Endometrial microvascular endothelial cells (primary cell): Measurements from ENCODE around the gene DUSP28. TPM values are rescaled to one million over a fixed set of nuclear protein-coding genes. Genes with fewer than 3 reads are reported as not detected.
"Not testable (repeated sequence)": the region's sequence is repeated elsewhere in the genome, so short reads cannot be mapped to it uniquely, and the experiment has no call there.

ENCODE experiments used
- in situ Hi-C: cut with HindIII; loops from 2 replicates; pipeline ENCODE4 v1.10.0; 2017; ENCODE audit warnings: low sequenced_read_pairs, low pct_unique_long_range_greater_than_20kb; ENCODE audit errors: inconsistent ontology term
- total RNA-seq: library from RNA; depleted of rRNA; stranded (reverse); fragments of >200 nt; gene quantifications from one replicate; pipeline ENCODE4 v1.2.3, GENCODE V29; 2015; ENCODE audit errors: inconsistent ontology term

Gene DUSP28
- total RNA-seq, 1 donor from 2014 or later, result 2.8 TPM

DNA sequence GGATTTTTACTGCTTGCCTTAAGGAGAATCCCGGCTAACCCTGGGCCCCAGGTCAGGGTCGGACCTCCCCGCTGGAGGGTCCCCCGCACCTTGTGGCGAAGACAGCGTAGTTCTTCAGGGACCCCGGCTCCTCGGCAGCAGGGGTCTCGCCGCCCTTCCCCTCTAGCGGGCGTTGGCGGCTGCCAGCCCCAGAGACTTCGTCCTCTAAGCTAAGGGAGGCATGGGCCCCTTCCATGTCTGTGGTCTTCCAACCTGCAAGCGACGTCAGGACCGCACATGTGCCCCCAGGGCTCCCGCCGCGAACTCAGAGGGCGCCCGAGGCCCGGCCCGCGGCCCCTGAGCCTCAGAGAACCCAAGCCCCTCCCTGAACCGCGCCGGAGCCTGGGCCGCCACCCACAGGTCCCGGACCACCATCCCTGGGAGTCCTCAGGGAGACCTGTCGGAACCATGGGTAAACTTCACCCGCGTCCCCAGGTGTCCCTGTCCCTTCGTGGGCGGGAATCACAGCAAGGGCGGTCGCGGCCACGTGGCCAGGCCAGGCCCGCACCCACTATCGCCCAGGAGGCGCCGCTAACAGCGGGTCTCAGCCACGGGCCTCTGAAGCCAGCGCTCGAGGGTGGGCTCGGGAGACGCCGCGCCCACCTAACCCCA, 2.9 kb upstream of the DUSP28 start:
- in situ Hi-C loops, result no loop called here

DNA sequence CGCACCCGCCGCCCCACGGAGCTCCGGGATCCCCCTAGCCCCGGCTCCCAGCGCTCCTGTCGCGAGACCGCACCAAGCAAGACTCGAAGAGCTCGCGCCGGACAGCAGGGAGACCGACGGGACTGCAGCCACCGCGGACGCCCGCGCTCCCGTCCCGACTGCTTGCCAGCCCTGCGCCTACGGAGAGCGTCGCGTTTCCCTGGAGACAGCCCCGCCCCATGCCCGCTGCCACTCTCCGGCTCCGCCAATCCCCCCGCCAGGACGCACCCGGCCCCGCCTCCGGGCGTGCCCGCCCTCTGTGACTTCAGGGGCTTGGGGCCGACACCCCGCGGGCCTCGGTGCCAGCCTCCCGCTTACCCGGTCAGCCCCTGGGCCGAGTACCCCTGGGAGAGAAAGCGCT, 2.3 kb upstream of the DUSP28 start, which contains the start of gene ANKMY1:
Gene ANKMY1, minus strand, starts transcription at position 181 of the 400 bp plus-strand sequence. CDS start 653 bp downstream, outside the sequence.
- in situ Hi-C loops, result no loop called here

DNA sequence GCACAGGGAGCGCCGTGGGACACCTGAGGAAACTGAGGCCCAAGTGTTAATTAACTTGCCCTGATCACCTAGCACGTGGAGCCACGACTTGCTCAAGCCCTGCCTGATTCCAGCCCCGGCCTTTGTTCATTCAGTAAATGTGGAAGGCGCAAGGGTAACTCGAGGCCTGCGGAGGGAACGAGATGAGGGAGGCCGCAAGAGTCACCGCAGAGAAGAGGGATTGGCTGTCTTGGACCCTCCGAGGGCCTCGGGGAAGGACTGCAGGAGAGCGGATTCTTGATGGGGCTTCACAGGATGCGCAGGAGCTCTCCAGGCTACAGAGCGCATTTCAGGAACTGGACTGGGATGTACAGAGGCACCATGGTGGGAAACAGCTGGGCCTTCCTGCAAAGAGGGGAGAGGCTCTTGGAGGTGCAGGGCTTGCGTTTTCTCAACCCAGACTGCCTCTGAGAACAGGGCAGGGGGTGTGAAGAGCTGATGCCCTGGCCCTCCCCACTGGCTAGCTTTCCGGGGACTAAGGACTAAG, 1.9 kb upstream of the DUSP28 start:
- in situ Hi-C loops, result no loop called here

DNA sequence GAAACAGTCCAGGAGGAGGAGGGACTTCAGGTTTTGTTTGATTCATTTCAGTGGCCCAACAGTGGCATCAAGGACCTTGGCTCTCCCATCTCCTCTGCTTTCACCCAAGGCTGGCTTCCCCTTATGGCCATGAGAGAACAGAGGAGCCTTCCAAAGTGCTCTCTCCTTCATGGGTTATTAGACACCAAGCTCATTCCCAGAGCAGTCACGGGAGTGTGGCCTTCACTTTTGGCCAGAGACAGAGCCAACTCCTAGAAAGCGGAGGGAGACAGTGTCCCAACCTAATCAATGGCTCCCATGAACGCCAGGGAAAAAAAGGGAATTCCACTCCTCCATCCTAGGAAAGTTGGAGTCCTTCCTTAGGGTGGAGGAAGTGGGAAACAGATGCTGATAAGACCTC, 871 bp upstream of the DUSP28 start:
- in situ Hi-C loops, result no loop called here

DNA sequence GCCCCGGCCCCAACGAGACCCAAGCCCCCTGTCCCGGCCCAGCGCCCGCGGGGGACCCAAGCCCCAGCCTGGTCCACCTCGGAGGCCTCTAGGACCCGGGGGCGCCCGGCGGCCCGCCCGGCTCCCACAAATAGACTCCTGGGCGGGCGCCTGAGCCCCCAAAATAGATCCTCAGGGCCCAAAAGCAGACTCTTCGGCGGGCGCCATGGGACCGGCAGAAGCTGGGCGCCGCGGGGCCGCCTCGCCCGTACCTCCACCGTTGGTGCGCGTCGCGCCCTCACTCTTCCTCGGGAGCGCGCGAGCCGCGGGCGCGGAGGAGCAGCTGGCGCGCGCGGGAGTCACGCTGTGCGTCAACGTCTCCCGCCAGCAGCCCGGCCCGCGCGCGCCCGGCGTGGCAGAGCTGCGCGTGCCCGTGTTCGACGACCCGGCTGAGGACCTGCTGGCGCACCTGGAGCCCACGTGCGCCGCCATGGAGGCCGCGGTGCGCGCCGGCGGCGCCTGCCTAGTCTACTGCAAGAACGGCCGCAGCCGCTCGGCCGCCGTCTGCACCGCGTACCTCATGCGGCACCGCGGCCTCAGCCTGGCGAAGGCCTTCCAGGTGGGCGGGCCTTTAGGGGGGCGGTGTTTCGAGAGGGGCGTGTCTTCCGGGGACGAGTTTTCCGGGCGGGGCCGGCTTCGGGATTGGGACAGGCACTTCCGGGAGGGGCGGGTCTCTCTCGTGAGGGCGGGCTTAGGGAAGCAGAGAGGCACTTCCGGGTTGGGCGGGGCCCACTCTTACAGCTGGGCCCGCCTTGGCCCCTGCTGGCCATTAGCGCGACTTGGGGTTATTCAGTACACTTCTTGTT, 545 bp downstream of the DUSP28 start:
- in situ Hi-C loops, result no loop called here

DNA sequence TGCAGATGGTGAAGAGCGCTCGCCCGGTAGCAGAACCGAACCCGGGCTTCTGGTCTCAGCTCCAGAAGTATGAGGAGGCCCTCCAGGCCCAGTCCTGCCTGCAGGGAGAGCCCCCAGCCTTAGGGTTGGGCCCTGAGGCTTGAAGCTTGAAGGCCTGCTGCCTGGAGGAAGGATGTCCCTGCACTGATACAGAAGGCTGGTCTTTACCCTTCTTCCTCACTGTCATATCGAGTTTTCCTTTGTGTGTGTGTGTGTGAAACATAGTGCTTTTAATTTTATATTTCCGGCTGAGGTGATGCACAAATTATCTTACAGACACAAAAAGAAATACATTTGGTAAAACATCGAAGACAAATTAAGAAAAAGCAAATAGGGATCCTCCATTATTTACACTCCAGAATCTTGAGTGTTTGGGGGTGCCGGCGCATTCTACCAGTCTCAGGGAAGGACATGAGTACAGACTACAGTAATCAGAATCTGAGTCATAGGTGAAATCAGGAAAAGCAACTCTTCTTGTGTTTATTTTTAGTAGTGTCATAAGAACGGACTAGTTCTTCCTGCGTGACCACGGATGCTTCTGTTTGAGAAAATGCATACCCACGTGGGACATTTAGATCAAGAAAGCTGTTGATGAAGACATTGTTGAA, 1.3 kb downstream of the DUSP28 start:
- in situ Hi-C loops, result no loop called here

DNA sequence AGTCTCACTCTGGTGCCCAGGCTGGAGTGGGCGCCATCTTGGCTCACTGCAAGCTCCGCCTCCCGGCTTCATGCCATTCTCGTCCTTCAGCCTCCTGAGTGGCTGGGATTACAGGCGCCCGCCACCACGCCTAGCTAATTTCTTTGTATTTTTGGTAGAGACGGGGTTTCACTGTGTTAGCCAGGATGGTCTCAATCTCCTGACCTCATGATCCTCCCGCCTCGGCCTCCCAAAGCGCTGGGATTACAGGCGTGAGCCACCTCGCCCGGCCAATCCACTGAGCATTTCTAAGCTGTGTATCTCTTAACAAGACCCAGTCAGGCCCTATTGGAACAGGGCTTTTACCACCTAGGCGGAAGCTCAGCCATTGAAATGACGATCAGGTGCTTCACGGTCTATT, 3.1 kb downstream of the DUSP28 start:
- in situ Hi-C loops, result not testable (repeated sequence)

DNA sequence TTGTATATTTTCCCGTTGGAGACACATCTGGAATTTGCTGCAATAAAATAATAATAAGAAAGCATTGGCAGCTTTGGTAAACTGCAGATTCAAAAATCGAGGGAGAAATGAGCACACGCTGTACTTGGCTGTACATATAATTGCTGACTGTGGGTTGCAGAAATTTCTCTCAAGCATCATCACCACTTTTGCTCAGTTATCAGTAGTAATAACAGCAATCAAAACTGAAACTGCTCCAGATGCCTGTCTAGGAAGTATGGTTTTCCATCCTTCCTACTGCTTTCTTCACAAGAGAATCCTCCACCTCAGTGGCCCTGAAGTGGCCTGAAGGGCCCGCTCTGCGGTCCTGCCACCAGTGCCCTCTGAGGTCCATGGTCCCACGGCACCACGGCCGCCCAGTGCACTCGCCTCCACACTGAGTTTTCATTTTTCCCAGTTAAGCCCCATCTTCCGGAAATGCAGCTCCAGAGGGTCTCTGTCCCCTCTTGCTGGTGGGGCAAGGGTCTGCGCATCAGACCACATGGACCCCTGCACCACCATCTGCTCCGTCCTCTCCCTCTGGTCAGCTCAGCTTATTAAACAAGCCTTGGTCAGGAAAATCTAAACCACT, 3.9 kb downstream of the DUSP28 start:
- in situ Hi-C loops, result no loop called here

DNA sequence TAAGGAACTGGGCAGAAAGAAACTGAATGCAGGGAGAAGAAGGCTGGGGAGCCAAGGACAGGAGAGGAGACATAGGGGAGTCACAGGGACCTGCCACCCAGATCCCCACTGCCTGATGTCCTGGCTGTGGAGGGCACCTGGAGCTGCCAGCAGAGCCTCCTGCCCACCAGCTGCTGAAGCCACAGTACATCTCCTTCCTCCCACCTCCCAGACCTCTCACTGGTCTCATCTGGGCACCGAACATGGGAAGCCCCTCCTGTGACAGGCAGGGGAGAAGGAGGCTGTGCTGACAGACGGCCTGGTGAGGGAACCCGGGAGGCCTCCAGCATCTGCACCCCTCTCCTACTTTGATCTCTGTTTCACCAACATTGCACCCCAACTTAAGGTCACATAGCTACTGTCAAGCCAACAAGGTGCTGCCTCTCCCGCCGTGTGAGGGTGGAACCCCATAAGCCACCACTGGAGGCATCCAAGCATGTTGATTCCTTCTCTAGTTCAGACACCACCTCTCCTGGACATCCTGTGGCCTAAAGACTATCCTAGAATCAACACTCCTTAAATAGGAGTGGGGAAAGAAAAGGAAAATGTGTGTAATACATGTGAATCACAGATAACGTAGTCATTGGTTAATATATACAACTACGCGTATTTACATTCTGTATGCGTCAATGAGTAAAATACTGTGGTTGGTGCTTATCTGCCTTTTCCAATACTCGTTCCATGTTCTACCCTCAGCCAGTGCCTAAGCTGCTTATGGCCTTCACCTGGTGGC, 4.6 kb downstream of the DUSP28 start:
- in situ Hi-C loops, result no loop called here

DNA sequence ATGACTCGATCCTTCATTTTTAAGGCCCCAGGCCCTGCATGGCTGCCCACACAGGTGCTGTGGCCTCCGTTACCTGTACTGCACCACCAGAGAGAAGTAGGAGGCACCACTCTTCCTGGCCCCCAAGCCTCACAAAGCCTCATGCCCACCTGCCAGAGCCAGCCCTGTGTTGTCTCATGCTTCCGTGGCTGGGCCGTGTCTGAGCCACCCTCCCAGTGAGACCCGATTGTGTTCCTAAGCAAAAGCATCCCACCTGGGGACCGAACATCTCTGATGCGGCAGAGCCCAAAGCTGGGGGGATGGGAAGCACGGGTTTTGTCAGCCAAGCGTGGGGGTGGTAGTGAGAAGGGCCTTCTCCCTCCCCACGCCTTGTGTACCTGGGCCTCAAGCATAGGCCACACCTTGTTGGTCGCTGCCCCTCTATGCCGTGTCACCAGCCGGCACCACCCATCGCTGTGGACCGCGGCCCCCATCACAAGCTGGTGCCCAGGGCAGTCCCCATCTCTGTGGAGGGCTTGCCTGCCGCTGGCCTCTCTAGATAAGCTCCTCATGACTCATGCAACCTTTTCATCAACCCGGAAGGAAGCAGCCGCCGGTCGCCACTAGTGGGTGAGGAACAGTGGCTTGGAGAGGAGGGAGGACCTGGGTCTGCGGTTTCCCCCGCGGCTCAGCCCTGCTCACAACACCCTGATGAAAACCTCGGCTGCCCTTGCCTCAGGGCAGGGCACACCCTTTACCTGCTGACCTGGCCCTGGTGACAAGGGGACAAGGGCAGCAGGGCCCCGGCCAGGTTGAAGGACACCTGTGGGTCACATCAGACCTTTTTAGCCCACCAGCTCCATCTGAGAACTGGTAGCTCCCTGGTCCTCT, 5.4 kb downstream of the DUSP28 start:
- in situ Hi-C loops, result no loop called here

DNA sequence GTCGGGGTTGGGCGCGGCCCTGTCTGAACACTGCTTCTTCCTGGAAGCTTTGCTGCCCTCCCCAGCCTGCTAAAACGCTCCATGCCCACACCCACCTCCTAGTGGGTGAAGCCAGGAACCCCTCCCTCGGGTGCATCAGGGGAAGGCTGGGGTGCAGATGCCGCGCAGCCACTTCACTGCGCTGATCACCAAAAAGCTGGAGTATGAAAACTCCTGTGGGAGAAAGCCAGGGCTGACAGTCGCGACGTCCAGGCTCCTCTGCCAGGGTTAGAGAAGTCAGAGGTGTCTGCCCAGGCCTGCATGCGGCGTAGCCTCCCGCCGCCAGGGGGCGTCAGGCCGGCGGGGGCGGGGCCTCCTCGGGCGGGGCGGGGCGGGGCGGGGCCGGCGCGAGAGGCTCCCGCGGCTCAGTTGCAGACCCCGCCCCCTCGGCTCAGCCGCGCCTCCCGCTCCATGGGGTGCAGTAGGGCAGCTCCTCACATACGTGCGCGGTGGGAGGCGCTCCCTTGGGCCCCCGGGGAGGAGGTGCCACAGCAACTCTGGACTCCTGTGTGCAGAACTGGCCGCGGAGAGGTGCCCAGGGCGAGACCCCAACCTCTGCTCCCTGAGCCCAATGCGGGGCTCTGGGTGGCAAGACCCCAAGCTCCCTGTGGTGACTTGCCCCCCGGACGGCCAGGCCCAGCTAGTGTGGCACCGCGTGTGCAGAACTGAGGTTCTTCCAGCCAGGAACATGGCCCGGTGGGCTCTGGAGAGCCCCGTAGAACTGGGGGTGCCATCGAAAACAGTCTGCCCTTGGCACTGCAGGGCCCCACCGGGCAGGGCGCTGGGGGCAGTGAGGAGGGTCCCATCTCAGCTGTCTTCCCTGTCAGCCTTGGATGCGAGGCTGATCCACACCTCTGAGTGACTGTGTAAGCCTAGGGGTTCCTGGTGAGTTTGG, 6.3 kb downstream of the DUSP28 start:
- in situ Hi-C loops, result no loop called here

DNA sequence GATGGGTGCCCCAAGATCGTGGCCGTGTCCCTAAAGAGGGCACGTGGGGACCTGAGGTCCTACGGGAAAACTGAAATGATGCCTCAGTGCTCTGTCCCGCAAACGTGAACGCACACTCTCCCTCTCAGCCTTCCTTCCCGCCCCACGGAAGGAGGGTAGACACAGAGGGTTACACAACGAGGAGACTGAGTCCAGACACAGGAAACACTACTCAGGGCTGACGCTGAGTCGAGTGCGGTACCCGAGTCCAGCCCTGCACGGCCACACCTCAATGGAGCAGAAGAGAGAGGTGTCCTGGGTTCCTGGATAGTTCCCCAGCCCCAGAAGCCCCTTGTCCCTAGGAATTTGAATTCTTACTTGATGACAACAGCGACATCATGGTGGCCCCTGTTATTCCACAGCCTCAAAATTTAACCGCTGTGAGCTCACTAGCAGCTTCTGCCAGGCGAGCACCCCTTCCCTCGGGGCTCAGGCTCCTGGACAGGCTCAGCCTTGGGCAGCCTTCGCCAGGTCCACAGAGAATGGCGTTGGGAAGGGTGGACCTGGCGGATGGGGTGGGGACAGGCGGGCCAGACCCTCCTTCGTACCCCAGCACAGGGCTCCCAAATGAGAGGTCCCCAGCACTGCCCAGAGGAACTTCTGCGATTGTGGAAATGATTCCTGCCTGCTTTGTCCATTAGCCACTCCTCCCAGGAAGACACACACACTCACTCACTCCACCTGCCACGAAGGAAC, 7.1 kb downstream of the DUSP28 start:
- in situ Hi-C loops, result no loop called here

DNA sequence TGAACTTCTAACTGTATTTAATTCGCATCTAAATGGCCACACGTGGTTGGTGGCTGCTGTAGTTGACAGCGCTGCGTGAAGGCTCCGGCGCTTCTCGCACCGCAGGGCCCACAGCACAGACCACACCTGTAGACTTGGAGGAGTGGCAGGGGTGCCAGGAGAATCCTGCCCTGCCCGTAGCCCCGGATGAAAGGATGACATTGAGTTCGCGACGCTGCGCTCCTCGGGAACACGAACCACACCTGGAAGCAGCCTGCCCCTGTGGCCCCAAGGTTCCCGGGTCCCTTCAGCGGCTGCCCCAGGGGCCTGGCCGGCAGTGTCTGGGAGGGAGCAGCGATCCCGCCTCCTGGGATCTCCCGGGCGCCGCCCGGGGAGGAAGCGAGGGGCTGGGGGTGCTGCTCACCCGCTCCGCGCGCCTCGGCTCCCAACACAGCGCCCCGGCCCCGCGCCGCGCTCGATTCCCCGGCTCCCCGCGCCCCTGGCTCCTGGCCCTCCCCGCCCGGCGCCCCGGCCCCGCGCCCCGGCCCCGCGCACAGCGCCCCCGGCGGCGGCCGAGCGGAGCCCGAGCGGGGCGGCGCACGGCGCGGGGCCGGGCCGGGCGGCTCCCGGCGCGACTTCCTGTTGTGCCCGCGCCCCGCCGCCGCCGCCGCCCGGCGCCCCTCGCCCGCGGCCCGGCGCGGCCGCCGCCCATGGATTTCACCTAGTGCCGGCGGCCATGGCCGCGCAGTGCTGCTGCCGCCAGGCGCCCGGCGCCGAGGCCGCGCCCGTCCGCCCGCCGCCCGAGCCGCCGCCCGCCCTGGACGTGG, 7.9 kb downstream of the DUSP28 start, which contains the start of gene RNPEPL1:
Gene RNPEPL1, plus strand, starts transcription at position 613 of the 806 bp plus-strand sequence. Its CDS starts 103 bp downstream, at position 716.
- in situ Hi-C loops, result no loop called here

DNA sequence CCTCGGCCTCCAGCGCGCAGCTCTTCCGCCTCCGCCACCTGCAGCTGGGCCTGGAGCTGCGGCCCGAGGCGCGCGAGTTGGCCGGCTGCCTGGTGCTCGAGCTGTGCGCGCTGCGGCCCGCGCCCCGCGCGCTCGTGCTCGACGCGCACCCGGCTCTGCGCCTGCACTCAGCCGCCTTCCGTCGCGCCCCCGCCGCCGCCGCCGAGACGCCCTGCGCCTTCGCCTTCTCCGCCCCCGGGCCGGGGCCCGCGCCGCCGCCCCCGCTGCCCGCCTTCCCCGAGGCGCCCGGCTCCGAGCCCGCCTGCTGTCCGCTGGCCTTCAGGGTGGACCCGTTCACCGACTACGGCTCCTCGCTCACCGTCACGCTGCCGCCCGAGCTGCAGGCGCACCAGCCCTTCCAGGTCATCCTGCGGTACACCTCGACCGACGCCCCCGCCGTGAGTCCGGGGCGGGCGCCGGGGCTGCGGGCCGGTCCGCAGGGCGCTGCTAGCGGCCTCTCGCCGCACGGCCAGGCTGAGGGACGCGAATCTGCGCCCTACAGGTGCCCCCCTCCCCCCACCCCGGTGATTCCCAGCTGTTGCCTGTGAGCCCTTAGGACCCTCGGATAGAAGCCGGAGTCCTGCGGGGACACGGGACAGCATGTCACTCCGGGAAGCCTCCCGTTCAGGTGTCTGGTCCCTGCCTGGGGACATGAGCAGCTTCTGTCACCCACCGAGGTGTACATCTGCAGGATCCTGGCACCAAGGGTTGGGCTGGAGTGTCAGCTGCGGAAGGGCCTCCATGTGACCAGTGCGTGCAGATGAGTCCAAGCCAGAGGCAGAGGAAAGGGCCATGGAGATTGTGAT, 8.7 kb downstream of the DUSP28 start:
- in situ Hi-C loops, result no loop called here
